COLO668 (cell line): Measurements from ENCODE around the gene BRSK1.

ENCODE experiments used
- DNase-seq: peaks from one replicate; lab custom pipeline; 2025; ENCODE audit not compliant: unreplicated experiment; lab: John Stamatoyannopoulos, UW

Gene BRSK1

DNA sequence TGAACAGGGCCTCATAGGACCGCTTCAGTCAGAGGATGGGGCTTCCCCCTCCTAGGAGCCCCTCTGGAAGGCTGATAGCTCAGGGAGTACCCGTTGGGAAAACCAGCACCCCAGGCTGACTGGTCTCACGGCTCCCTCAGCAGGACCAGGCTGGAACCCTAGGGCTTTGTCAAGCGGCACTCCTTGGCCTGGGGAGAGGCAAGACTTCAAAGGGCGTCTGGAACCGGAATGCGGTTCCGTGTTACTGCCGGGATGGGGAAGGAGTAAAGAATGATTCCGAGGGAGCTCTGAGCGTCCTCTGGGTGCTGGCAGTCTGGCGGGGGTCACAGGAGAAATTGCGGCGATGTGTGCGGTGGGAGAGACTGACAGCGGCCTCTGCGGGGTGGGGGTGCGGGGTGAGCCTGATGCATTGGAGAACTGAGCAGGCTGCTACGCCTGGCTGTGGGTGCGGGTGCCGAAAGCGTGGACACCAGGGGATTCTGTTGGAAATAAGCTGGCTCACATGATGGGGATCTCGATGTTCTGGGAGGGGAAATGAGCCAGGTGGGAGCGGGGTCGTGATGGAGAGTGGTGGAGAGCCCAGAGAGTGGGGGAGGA, 68.8 kb downstream of the BRSK1 start:
- no peak for DNase-seq

DNA sequence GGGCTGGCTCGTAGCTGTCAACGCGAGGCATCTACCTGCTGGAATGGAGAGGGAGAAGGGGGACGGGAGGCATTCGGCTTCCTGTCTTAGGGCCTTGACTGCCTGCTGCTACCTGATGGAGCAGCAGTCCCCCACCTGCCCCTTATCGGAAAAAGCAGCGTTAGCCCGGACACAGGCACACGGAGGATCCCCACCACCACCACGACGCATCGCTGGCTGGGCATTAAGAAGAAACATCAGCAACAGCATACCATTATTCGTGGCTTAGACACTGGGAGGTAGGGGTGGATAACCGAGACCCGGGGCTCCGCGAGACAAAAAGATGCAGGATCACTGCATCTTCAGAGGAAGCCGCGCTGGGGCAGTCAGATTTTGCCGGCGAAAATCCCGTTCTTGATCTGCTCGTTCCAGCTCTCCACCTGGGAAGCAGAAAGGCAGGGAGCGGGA, 69.6 kb downstream of the BRSK1 start:
- DNase-seq: no peak

DNA sequence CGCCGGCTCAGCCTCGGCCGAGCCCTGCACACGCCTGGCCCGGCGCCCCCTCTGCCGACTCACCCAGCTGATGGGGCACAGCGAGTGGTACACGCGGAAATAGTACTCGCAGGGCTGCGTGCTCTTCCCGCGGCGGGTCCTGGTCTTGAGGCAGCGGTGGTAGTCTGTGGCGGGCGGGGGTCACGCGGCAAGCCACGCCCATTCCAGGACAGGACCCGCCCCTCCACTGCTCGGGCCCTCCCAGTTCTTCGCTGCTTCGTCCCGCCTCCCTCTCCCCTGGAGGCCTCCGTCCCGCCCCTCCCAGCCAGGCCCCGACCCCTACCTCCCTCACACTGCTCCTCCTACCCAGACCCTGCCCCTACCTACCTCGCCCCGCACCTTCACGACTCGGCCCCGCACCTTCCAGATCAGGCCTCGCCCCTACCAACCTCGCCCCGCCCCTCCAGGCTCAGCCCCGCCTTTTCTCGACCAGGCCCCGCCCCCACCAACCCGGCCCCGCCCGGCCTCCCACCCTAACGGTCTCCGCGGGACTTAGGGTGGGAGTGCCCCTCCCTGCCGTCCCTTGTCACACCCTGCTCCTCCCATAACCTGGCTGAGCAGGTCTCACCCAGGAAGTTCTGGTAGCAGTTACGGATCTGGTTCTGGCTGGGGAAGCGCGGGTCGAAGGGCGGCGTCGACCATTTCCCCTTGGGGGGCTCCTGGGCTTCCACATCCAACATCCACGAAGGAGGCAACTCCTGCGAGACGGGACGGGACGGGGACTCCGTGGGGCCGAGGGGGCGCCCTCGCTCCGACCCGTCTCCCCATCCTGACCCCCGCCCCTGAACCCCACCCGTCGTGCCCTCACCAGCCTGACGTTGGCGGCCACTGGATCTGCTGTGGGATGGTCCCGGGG, 70.3 kb downstream of the BRSK1 start:
- peak; percentile 22 for DNase-seq

DNA sequence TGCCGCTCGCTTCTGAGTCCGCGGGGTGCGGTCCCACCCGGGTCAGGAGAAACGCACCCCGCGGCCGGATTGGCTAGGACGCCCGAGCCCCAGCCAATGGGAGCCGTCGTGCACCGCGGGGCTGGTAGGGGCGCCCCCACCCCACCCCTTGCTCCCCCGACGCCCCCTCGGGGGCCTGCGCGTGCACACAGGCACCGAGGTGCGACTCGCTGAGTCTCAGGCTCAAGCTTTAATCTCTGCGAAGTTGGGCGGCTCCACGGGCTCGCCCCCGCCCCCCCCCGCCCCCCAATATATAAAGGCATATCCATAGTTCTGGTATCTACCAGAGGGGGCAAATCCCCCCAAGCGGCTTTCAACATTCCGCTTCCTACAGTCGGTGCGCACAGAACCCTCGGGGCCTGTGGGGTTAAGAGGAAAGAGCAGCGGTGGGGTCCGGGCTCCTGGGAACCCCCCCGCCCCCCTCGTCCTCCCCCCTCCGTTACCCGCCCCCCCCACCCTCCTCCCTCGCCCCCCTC, 71.0 kb downstream of the BRSK1 start, which contains the start of gene COX6B2:
TSS of gene COX6B2 (minus strand) at position 22 of the 515 bp plus-strand sequence. CDS start 198 bp downstream, outside the sequence.
- no peak for DNase-seq

DNA sequence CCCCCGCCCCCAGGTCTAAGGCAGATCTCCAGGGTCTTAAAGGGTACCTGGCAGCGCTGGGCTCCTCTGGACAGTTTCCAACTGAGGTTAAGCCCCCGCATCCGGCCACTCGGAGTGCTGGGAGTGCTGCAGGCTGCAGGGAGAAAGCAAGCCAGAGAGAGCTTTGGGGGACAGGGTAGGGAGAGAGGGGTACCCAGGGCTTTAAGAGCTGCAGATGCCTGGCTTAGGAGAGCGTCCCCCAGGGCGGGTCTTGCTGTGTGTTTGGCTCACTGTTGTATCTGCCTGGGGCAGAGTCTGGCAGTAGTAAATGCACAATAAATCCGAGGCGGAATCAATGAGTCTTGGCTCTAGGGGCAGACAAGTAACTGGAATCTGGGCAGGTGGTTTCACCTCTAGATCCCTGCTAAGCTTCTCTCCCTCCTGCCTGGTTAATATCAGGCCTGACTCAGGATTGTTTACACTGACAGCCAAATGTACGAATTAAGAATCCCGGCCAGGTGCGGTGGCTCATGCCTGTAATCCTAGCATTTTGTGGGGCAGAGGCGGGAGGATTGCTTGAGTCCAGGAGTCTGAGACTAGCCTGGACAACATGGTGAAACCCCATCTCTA, 71.5 kb downstream of the BRSK1 start:
- DNase-seq: no peak

DNA sequence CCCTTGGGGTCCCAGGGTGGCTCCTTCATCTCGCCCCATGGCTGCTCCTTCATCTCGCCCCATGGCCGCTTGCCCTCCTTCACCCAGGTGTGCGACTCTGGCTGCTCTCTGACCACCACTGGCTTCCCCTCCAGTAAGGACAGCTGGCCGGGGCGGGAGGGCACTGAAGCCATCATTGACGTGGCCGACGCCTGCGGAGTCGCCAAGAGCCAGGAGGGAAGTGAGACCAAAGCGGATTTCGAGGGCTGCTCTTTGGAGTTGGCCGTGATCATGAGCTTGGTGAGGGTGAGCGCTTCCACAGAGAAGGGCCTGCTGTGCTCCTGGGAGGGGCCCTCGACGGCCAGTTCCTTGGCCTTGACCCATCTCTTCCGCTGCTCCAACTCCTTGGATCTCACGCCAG, 74.7 kb downstream of the BRSK1 start:
- no peak for DNase-seq

DNA sequence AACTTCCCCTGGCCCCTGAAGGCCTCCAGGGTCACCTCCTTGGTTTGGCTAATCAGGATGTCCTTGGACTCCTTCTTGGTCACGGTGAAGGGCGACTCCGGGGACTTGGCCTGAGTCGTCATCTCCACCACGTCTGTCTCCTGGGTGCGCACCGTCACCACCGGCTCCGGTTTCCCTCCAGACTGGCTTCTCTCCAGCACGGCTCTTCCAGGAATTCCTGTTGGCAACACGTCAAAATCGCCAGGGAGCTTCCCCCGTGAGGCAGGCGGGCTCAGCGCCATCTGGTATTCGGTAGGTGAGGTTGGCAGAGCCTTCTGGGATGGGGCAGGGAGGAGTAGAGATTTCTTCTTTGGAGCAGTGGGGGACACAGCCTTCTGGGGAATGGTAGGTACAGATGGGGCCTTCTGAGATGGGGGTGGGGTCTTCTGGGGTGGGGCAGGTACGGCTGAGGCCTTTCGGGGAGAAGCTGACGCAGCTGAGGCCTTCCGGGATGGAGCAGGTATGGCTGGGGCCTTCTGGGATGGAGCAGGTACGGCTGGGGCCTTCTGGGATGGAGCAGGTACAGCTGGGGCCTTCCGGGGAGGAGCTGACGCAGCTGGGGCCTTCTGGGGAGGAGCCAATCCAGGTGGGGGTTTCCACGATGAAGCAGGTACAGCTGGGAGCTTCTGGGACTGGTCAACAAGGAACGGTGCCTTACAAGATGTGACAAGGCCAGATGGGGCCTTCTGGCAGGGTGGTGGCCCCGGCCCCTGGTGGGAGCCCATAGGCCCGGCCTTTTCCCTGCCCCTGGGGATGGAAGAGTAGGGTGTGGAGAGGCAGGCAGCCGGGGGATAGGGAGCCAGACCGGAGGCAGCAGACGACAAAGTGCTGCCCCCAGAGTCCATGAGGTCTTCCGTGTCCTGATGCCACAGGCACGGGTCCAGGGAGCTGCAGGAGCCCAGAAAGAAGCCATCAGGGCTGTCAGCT, 75.4 kb downstream of the BRSK1 start:
- DNase-seq: peak; percentile 14

DNA sequence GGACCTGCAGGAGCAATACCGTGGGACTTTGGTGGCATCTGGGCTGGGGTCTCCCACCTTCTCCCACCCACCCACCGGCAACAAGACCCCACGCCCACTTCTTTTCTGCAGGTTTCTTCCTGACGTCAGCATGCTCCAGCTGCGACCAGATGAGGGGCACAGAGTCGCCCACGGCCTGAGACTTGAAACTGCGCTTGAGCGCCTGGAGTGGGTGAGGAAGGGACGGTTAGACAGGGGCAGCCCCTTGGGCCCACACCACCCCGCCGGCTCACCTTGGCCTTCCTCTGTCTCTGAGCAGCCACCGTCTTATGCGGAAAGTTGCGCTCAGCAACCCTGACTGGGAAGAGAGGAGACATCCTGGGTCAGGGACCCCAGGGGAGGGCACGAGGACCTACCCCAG, 77.1 kb downstream of the BRSK1 start:
- DNase-seq: no peak
